ENCODE measurements around the gene PTPN18.
"Not testable (repeated sequence)": the region's sequence is repeated elsewhere in the genome, so short reads cannot be mapped to it uniquely, and the experiment has no call there.

Gene PTPN18

DNA sequence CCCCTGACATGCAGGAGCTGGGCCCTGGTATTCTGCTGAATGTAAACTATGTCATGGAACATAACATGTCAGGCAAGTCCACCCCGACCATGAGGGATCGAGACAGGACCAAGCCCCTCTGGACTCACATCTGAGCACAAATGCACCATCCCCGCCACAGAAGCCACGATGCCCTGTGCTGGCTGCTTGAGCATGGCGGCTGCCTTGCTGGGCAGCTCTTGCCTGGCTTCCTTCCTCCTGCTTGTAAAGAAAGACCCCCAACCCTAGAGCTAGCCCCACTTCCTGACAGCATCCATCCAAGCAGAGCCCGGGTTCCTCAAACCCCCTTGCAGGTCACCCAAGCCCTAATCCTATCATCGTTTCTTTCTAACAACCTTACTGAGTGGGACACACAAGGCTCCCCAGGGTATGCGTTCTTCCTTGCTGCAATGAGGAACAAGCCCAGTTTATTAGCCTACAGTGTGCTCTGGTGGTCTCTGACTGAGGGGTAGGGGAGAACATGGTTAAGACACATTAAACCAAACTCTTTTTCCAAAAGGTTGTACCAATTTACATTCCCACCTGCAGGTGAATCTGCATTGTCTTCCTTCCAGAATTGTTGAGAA lies 26.6 kb downstream of the PTPN18 start:
- no peak for DNase-seq

- DNase-seq: no peak
These were observed 29.9 kb downstream of the PTPN18 start for GRCh38 chr2:130385709-130386108.

- DNase-seq: no peak
These were observed 31.2 kb downstream of the PTPN18 start for GRCh38 chr2:130387071-130387400.

DNA sequence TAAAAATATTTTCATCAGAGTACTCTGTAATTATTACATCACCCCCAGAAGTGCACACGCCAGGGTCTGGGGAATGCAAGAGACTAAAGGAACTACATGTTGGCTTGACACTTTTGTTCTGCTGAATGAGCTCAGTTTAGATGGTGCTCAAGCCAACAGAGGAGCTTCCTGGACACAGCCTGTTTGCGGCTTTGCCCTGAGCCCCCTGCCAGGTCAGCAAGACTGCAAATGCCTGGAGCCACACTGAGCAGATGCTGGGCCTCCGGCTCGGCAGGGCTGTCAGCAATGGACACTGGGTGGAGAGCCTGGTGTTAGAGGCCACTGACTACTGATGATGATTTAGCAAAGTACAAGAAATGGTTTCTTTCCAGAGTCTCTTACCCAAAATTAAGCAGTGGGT lies 31.9 kb downstream of the PTPN18 start:
- DNase-seq: no peak

GRCh38 chr2:130388221-130388907 lies 32.5 kb downstream of the PTPN18 start:
- no peak for DNase-seq

DNA sequence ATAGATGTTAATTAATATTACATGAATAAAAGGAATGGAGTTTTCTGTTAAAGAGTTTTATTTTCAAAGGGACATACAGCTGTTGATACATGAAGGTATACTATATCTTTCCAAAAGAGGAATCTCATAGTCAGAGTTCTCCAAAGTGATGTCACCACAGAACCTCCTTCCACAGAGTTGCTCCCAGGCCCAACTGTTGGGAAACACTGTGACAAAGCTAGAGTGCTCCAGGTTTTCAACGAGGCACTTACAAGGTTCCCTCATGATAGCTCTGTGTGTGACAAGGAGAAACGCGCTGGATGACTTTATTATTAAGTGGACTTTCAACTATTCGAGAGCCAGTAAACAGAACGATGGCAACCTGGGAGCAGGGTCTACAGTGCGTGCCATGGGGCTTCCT lies 33.5 kb downstream of the PTPN18 start:
- no peak for DNase-seq

DNA sequence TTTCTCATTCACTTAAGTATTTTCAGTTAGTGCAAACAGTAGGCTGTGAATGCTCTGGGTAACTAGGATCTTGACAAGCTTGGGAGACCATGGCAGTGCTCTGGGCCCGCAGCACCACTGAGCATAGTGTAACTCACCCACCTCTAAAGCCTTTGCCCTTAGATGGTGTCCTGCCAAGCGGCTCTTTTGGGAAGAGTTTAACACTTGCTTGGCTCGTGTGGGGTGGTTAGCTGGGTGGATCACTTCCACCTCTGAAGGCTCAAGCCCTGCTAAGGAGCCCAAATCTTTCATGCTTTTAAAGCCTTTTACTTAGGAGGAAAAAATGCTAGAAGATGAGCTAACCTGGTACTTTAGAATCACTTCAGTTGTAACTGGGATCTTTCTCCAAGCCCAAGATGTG lies 33.9 kb downstream of the PTPN18 start:
- DNase-seq: no peak

- DNase-seq: no peak
These were observed 34.7 kb downstream of the PTPN18 start for GRCh38 chr2:130390460-130391057.

DNA sequence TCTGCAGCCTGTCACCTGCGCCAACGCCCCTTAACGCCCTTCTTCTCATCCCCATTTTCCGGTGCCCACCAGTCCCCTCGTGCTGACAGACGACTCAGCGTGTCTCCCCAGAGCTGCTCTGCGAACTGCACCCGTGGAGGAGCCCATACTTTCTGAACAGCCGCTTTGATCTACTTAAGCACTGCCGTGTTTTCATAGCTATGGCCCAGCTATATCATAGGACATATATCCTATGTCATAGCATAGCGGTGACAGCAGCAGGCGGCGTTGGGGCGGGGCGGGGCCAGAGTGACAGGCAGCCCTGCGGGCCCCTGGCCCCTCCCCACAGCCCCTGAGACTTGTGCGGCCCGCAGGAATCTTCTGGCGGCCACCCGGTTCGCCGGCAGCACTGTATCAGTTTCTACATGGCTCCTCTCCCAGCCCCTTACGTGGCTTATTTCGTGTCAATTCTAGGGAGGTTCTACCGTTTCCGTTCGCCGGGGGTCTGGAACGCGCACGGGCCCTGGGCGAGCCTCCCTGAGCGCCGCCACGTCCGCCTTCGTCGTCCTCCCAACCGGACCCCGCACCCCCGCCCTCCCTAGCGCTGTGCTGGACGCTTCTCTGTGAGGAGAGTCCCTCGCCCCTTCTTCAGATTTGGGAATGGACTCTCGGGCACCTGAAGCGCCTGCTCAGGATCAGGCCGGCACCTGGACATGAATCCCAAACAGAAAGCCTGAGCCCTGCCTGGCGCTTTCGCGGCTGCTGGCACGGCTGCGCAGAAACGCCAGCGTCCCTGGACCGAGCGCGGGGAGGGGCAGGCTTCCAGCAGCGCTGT lies 35.4 kb downstream of the PTPN18 start:
- DNase-seq: peak; percentile 87

- no peak for DNase-seq
These were observed 36.2 kb downstream of the PTPN18 start for GRCh38 chr2:130391872-130392670.

DNA sequence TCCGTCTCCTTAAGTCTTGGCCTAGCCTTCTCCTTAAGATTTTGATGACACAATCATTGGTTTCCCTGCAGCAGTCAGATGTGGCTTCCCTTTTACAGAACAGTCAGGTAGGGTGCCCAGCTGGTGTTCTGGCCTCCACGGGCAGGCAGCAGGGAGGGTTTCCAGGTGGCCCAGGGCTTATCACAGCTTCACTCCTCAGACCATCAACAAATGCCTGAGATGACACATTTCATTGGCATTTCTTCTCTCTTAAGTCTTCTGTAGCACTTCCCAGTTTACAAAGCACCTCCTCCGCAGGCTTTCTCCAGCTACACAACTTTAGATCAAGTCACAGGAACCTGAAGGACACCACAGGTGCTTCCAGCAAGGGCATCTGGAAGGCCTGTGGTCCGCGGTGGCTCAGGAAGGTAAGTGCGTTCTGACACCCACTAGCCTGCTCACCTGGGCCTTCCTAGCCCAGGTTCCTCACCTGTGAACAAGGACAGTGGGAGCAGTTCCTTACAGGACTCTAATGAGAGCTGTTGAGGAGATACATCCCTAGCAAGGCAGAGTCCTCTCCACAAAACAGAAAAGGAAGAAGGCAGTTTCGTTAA lies 37.6 kb downstream of the PTPN18 start:
- DNase-seq: no peak

DNA sequence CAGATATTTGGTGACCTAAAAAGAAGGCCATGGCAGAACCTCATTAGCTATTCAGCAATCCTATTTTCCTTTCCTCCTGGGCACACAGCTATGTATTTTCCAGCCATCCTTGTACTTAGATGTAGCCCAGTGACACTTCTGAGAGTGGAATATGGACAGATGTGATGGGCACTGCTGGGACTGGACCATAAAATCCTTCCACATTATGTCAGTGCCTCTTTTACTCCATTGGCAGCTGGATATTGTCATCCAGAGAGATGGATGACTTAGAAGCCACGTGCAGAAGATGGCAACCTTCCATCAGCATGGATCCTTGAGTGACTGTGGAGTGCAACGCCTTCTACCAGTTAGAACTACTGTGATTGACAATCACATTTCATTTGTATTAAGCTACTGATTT lies 50.4 kb downstream of the PTPN18 start:
- DNase-seq: not testable (repeated sequence)

DNA sequence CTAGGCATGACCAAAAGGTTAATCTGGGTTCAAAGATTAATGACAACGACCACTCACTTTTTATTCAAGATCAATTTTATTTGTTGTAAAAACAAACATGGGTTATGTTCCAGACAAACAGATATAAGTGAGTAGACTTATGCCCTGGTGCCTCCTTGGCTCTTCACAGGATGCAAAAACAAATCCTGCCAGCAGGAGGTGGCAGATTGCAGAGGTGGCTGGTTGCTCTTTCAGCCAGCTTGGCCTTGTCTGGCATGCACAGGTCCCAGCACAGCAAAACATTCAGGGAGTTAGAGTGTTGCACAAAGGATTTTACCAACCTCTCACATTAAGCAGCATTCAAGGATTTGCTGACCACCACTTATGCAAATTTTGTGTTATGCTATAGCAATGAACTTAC lies 60.8 kb downstream of the PTPN18 start:
- DNase-seq: peak; percentile 62

GRCh38 chr2:130418845-130419244 lies 63.0 kb downstream of the PTPN18 start:
- not testable (repeated sequence) for DNase-seq
